H1 (cell line): Measurements from ENCODE around the gene WFDC8.

Source experiments
- CEBPB ChIP-seq: IDR thresholded peaks from 2 replicates; pipeline ENCODE4 v1.6.1; 2012; ENCODE audit warnings: low read depth, low read length
- EZH2 ChIP-seq: fragments of 200-600 bp; sonication (generic); IDR thresholded peaks from 2 replicates; pipeline ENCODE4 v1.7.1; 2012; ENCODE audit warnings: low read depth, mild to moderate bottlenecking, moderate library complexity, low read length, inconsistent platforms; ENCODE audit not compliant: severe bottlenecking
- PHF8 ChIP-seq: fragments of 200-600 bp; sonication (generic); conservative IDR thresholded peaks from 2 replicates; pipeline ENCODE4 v1.7.1; 2012; ENCODE audit warnings: low read depth, mild to moderate bottlenecking, inconsistent platforms, low read length, moderate library complexity
- POLR2A ChIP-seq, 2 experiments: IDR thresholded peaks; 1 replicate in 1 of 2; 2 replicates in 1 of 2; pipeline ENCODE4 v1.6.1; 2011; ENCODE audit warnings: low read depth in 2 of 2, low read length in 2 of 2, mild to moderate bottlenecking in 2 of 2; ENCODE audit errors: control extremely low read depth in 1 of 2
- POLR2AphosphoS5 ChIP-seq: IDR thresholded peaks from 2 replicates; pipeline ENCODE4 v1.6.1; 2011; ENCODE audit warnings: low read depth, low read length
- TBP ChIP-seq: IDR thresholded peaks from 2 replicates; pipeline ENCODE4 v1.6.1; 2011; ENCODE audit warnings: low read depth, low read length, improper control_type of control experiment

DNA sequence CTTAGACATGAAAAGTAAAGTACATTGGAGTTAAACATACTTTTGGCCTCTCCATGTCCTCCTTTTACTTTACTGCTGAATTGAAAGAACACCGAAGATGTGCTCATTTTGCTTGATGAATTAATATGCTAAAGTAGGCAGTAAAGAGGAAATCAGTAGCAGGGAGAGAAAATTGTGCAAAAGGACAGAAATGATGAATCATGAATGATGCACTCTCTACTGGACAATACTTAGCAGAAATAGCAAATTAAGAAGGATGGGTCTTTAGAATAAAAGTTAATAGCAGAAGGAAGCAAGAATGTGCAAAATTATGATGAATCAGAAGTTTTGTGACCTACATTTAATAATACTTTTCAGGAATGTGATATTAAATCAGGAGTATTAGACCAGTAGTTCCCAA, 55.3 kb downstream of the WFDC8 start:
- no peak for TF ChIP-seq POLR2A (IDR thresholded peaks at IDR 0.05; ENCODE audit: control extremely low read depth in 1 of 2, low read depth in 2 of 2, low read length in 2 of 2)
- TF ChIP-seq POLR2AphosphoS5 = no peak
- TF ChIP-seq CEBPB = no peak
- TF ChIP-seq EZH2 = no peak
- TF ChIP-seq TBP = no peak
- TF ChIP-seq PHF8 = no peak
